HG03196 (cell line): ENCODE results near the gene TMEM129.
"Not testable (repeated sequence)": the region's sequence is repeated elsewhere in the genome, so short reads cannot be mapped to it uniquely, and the experiment has no call there.

Experiments used
- ATAC-seq: cut with Tn5 transposase; IDR thresholded peaks from one replicate; pipeline ENCODE4 v1.9.1; 2021; ENCODE audit not compliant: unreplicated experiment

The TMEM129 gene

GRCh38 chr4:1701671-1702070 lies 19.5 kb downstream of the TMEM129 start:
- not testable (repeated sequence) for ATAC-seq

DNA sequence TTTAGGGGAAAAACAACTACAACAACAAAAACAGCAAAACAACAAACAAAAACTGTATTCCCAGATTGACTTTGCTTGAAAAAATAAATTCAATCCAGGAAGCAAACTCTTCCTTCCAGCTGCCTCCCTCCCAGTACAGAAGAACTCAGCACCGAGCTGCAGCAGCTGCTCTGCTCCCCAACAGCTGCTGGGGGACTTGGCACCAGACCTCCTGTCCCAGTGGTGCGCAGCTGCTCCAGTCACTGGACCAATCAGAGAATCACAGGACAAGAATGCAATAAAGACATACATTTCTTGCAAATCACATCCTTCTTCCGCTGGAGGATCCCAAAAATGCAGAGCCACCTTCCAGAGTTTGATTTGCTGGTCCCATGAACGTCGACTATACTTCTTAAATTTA lies 25.2 kb downstream of the TMEM129 start:
- no peak for ATAC-seq

GRCh38 chr4:1693131-1693896 lies 27.8 kb downstream of the TMEM129 start:
- ATAC-seq, result peak; percentile 68

- no peak for ATAC-seq
Measured at GRCh38 chr4:1691737-1692373, 29.3 kb downstream of the TMEM129 start.

- no peak for ATAC-seq
Measured at GRCh38 chr4:1690698-1691097, 30.4 kb downstream of the TMEM129 start.

DNA sequence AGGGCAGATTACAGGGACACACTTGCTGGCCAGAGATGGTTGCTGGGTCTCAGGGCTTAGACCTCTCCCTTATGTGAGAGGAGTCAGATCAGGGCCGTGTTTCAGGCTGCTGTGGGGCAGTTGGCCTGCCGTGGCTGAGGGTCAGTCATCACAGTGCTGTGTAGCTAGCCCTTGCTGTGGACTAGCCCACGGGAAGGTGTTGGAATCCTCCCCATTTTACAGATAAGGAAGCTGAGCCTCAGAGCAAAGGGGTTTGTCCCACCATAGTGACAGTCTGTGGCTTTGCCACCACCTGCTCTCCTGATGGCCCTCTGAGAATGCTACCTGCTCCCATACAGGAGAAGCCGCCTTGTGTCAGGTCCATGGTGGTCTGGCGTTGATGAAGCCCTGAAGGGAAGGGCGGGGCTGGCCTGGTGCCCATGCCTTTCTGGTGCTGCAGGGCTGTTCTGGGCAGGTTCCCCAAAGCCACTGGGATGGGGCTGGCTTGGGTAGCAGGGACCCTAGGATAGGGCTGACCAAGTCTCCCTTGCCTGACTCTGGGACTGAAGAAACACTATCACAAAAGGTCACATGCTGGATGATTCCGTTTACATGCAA lies 34.6 kb downstream of the TMEM129 start:
- no peak for ATAC-seq

- ATAC-seq, result no peak
Measured at GRCh38 chr4:1685235-1686150, 35.6 kb downstream of the TMEM129 start.

DNA sequence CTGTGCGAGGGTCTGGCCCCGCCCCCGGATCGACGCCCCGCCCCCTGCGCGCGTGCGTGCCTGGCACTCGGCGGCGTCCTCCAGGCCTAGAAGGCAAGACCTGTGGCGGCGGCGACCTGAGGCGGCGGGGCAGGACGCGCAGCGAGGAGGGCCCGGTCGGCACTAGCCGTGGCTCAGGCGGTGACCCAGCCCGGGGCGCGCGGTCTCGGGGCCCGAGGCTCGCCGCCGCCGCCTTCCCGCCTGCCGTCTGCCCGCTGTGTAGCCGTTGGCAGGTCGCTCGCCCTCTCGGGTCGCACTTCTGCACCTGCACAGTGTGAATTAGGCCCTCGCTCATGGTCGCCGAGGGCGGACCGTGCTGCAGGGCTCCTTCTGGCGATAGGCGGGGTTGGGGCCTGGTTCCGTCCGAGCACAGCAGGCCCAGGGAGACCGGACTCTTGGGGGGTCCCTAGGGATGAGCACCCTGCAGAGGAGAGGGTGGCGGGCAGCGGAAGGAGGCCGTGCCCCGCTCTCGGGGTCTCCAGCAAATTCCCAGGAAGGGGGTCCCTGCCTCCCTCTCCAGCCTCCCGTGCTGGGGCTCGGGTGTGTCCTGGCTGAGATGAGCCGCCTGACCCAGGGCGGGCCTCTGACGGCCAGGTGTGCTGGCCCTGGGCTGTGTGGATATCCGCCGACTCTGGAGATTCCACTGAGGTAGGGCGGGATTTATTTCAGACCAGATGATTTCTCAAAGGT lies 36.5 kb downstream of the TMEM129 start:
- peak; percentile 2 for ATAC-seq

GRCh38 chr4:1683736-1684505 lies 37.2 kb downstream of the TMEM129 start, which contains the start of gene FAM53A:
Gene FAM53A, minus strand, starts transcription at chr4:1684313. Its CDS starts 15,572 bp downstream, at chr4:1668741.
- ATAC-seq, result peak; percentile 84

GRCh38 chr4:1683261-1683735 lies 37.8 kb downstream of the TMEM129 start:
- ATAC-seq, result no peak

- no peak for ATAC-seq
Measured at GRCh38 chr4:1682860-1683259, 38.3 kb downstream of the TMEM129 start.

DNA sequence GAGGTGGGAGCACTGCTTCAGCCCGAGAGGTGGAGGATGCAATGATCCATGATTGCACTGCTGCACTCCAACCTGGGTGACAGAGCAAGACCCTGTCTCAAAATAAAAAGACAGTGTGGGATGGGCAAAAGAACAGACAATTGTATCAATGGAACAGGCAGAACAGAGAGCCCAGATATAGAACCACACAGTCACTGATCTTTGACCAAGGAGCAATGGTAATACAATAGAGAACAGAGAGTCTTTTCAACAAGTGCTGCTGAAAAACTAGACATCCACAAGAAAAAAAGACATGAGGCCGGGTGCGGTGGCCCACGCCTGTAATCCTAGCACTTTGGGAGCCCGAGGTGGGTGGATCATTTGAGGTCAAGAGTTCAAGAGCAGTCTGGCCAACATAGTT lies 42.9 kb downstream of the TMEM129 start:
- no peak for ATAC-seq

- ATAC-seq, result no peak
Measured at GRCh38 chr4:1676605-1677525, 44.3 kb downstream of the TMEM129 start.

GRCh38 chr4:1675802-1676137 lies 45.4 kb downstream of the TMEM129 start:
- no peak for ATAC-seq

DNA sequence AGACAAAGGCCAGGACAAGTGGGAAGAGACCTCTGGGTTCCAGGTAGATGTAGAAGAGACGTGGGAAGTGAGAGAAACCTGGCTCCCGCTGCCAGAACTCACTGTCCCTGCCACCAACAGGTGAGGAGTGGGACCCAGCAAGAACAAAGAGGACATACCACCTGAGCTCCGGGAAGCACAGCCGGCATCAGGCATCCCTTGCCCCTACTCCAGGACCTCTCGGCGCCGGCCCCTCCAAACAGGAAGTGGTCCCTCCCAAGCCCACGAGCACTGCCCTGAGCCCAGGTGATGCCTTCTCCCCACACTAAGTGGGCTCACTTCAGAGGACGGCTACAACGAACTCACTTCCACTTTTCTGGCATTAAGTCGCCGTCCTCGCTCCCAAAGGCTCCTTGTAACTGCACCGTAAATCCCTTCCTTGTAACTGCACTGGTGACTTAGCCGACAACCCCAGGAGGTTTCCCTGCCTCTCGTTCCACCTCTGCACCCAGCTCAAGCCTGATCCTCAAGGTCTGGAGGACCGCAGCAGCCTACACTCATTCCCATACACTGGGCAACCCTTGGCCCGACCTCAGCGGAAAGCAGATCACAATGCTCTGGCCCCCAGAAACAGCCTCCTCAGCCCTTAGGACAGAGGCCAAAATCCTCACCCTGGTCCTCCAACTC lies 45.9 kb downstream of the TMEM129 start:
- ATAC-seq, result no peak

DNA sequence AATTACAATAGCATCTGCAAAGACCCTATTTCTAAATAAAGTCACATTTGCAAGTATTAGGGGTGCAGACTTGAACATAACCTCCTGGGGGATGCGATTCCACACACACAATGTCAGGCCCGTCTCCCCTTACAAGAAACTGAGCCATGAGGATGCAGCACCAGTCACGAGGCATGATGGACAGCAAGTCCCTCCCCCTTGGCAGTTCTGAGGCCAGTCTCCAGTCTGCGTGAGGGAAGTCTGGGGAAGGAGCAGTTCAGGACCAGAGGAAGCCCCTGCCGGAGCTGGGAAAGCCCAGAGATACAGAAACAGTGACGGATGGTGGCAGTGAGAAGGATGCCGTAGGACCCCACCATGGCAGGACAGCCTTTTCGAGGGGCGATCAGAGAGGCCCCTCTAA lies 46.4 kb downstream of the TMEM129 start:
- ATAC-seq, result no peak

DNA sequence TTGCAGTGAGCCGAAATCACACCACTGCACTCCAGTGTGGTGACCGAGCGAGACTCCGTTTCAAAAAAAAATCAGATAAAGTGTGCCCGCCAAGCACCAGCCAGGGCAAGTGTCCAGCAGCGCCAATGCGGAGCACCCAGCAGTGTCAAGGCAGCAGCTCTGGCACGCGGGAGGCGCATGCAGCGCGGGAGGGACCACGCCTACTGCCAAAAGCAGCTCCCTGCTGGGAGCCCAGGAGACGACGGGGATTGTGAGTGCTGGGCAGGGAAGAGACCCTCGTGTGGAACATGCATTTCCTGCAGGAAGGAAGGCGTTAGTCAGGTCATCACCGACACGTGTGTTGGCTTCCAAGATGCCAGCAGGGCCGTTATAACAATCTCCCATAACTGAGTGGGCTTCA lies 47.5 kb downstream of the TMEM129 start:
- no peak for ATAC-seq

- not testable (repeated sequence) for ATAC-seq
Measured at GRCh38 chr4:1671011-1671410, 50.1 kb downstream of the TMEM129 start.
